Measurements from ENCODE around the gene DNM2.

GRCh38 chr19:10724573-10725071 is 6.7 kb downstream of the DNM2 start:
- no peak for TF ChIP-seq CTCF (IDR thresholded peaks at IDR 0.05; ENCODE audit: low read depth, low read length, poor library complexity, severe bottlenecking)
- TF ChIP-seq EZH2phosphoT487 (IDR thresholded peaks at IDR 0.05; ENCODE audit: borderline replicate concordance, low read length) = no peak
